GM12874 (cell line): Measurements from ENCODE around the gene PRDM4.

Experiments
- TF ChIP-seq, protein P1 (sequence below): IDR thresholded peaks from 2 replicates; pipeline ENCODE4 v1.5.1; 2011; ENCODE audit warnings: low read depth, mild to moderate bottlenecking, control low read depth, low read length, moderate library complexity; ENCODE audit not compliant: insufficient read depth

Gene PRDM4

DNA sequence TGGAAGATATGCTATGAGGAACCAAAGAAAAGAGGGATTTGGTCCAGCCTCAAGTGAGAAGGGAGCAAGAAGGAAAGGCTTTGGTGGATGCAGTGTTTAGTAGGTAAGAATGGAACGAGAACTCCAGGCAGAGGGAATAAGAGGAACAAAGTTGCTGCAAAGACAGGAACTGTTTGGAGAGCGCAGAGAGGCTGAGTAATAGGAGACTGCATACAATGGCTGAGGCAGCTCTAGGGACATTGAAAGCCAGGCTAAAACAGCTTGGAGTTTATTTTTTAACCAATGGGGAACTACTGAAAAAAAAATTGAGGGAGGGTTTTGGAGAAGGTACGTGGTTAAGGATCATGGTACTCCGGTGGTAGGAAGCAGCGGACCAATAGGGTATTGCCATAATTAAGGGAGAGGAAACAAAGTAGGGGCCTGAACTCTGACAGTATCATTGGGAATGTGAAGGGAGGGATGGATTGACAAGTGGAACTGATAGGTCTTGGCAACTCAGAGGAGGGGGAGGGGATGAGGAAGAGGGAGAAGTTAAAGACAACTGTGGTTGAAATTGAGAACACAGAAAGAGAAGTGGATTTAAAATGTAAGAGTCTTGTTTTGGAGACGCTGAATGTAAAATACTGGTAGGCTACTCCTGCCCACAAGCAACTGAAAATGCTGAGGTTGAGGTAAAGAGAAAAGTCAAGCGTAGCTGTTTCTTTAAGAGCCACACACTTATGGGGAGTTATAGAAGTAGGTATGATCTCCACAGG lies 18.3 kb upstream of the PRDM4 start:
- TF ChIP-seq, protein P1, sequence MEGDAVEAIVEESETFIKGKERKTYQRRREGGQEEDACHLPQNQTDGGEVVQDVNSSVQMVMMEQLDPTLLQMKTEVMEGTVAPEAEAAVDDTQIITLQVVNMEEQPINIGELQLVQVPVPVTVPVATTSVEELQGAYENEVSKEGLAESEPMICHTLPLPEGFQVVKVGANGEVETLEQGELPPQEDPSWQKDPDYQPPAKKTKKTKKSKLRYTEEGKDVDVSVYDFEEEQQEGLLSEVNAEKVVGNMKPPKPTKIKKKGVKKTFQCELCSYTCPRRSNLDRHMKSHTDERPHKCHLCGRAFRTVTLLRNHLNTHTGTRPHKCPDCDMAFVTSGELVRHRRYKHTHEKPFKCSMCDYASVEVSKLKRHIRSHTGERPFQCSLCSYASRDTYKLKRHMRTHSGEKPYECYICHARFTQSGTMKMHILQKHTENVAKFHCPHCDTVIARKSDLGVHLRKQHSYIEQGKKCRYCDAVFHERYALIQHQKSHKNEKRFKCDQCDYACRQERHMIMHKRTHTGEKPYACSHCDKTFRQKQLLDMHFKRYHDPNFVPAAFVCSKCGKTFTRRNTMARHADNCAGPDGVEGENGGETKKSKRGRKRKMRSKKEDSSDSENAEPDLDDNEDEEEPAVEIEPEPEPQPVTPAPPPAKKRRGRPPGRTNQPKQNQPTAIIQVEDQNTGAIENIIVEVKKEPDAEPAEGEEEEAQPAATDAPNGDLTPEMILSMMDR: no peak

DNA sequence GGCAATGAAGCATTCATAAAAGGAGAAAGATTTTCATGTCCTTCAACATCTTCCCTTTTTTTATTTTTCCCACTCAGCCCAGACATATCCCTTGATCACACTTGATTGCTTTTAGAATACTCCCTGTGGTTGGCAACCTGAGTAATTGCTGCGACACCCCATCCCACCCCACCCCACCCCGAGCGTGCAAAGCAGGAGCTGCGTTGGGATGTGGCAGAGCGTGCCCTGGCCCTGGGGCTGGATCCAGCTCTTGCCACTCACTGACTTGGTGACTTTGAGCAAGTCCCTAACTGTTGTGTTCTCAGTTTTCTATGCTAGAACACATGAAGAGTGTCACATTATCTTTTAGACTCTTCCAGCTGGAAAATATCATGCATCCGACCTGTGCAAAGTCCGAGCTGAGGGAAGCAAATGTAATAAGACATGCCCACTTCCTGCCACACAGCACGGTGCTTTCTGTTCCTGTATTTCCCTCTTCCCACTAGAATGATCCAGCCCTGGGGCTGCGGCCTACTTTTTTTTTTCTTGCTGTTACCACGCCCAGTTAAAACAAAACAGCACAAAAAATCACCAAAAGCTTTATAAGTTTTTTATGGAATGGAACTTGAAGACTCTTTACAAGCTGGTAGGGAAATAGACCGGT lies 17.6 kb upstream of the PRDM4 start:
- TF ChIP-seq, protein P1: no peak

DNA sequence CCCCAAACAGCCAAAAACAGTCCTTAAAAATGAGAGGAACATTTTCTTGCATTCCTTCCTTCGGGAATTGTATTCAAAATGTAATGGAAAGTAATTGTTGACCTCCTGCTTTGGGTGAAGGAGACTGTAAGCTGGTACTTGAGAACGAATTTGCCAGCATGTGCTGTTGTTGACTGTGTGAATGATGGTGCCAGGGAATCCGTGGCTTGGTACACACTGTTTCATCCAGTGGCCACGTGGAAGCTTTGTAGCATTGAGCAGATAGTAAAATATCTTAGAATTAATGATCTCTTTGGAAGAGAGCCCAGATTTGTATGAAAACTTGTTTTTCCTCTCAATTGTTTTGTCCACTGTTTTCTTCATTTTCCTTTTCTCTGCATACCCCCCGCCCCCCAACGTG lies 15.2 kb upstream of the PRDM4 start:
- TF ChIP-seq, protein P1: no peak

DNA sequence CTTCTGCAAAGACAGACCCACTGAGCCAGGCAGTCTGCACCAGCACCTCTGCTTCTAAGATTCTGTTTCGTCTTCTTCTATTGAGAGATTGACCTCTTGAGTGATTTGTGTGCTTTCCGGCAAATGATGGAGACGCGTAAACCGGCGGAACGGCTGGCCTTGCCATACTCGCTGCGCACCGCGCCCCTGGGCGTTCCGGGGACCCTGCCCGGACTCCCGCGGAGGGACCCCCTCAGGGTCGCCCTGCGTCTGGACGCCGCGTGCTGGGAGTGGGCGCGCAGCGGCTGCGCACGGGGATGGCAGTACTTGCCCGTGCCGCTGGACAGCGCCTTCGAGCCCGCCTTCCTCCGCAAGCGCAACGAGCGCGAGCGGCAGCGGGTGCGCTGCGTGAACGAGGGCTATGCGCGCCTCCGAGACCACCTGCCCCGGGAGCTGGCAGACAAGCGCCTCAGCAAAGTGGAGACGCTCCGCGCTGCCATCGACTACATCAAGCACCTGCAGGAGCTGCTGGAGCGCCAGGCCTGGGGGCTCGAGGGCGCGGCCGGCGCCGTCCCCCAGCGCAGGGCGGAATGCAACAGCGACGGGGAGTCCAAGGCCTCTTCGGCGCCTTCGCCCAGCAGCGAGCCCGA lies 14.3 kb upstream of the PRDM4 start:
- TF ChIP-seq, protein P1: 0 out of 2 replicates have a peak, but pooled peaks have one; percentile 3

DNA sequence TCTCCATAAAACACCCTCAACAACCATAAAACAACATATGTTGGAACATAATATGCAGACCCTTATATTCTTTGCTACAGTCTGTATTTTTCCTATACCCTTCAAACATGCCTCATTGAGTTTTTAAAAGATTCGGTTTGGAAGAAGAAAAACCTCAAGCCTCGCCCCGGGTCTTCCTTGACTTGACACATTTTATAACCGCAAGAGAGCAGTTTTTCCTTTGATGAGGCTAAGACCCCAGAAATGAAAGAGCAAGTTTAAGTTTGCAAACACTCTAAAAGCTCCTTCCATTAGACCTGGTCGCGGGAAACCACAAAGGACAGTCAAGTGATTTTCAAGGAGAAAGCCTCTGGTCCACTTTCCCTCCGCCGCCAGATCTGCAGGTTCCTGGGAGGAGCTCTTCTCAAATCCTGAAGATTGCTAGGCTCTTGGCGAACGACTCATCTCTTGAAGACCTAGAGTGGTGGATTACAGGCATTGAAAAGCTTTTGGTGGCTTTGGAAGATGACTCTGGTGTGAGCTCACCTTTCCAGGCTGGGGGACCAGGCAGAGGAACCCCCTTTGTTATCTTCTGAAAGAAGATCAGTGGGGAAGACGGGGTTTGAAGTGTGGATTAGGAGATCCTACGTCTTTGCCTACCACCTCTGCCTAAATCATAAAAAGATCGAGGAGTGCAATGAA lies 13.6 kb upstream of the PRDM4 start, which contains the start of gene ASCL4:
ASCL4 (plus strand) TSS at position 356 of the 681 bp plus-strand sequence. CDS start 515 bp downstream, outside the sequence.
- TF ChIP-seq, protein P1: no peak

DNA sequence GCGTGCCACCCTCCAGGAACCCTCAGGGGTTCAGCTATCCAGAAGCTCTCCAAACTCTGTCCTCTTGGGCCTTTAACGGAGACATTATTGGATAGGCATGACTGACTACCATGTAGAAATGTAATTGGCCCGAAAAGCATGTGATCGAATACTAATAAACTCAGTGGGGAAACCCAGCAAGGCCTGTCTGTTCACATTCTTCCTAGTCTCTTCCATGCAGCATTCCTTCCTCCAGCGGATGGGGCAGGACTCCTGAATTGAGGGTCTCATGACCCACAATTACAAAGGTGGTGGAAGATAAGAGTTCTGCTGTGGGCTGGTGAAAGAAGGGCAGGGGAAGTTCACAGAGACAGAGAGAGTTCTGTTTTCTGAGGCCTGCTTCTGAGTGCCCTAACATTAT lies 6.5 kb upstream of the PRDM4 start:
- TF ChIP-seq, protein P1: no peak

DNA sequence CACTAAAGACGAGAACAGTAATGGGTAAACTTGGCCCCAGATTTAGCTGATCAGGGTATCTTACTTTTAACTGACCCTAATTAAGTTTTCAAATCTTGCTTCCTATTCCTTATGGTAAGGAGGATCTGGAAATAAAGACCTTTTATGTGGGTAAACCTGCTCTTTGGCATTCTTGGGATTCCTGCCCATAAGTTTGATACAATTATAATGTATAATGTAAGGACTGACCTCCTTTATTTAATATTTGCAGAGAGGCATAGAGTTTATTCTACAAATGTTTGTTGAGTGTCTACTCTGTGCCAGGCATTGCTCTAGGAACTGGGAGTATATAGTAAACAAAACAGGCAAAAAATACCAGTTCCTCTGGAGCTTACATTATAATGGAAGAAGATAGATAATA lies 4.4 kb upstream of the PRDM4 start:
- TF ChIP-seq, protein P1: no peak
